ENCODE results near the gene SUMO1.

- TF ChIP-seq CTCF (IDR thresholded peaks at IDR 0.05; ENCODE audit: insufficient read depth, low read depth, low read length): no peak
- TF ChIP-seq EZH2 (IDR thresholded peaks at IDR 0.05; ENCODE audit: insufficient read depth, low read length): no peak
These were observed 587 bp downstream of the SUMO1 start for GRCh38 chr2:202237787-202238233.

Measured in astrocyte (in vitro differentiated cells and primary cell).